ENCODE measurements around the gene PIP5K1A.

PIP5K1A gene

GRCh38 chr1:151290709-151291303, 92.5 kb downstream of the PIP5K1A start:
- DNase-seq: no peak

GRCh38 chr1:151292207-151293030, 94.1 kb downstream of the PIP5K1A start:
- DNase-seq: no peak

- no peak for DNase-seq
Measured at GRCh38 chr1:151293093-151293492, 94.7 kb downstream of the PIP5K1A start.

- DNase-seq: no peak
Measured at GRCh38 chr1:151294742-151295462, 96.5 kb downstream of the PIP5K1A start.

Data from NCI-H2081 (cell line).